ENCODE measurements around the gene EXTL1. TPM values are rescaled to one million over a fixed set of nuclear protein-coding genes. Genes with fewer than 3 reads are reported as not detected.

Gene EXTL1
- polyA plus RNA-seq, 1 donor (not counting 4 experiments of a cell fraction or from before 2014, with no cell fraction given), result 0.13 TPM

- H3K79me2 ChIP-seq (ENCODE audit: control insufficient read depth, insufficient read depth, low read length), result no peaks in the 10 kb centered on the region
- peaks cover 1% of the 10 kb centered on the region for H3K4me1 ChIP-seq (ENCODE audit: control insufficient read depth, extremely low read depth, insufficient read depth, low read length)
- no peak overlapping the region for H2AFZ ChIP-seq (ENCODE audit: control insufficient read depth, low read length)
- no peak overlapping the region for H3K4me3 ChIP-seq (ENCODE audit: control insufficient read depth in 2 of 3, extremely low read depth in 1 of 3, insufficient read depth in 2 of 3, low read depth in 1 of 3, low read length in 3 of 3)
- no peak overlapping the region for H3K4me2 ChIP-seq (ENCODE audit: control insufficient read depth, extremely low read depth, insufficient read depth, low read depth, low read length)
- peaks cover 3% of the 10 kb centered on the region for H4K20me1 ChIP-seq (ENCODE audit: control insufficient read depth, extremely low read depth, insufficient read depth, low read length)
- H3K9ac ChIP-seq (ENCODE audit: control insufficient read depth, extremely low read depth, insufficient read depth, low read length), result no peak overlapping the region
- dilution Hi-C loops (cut with MboI; ENCODE audit: extremely low pct_ligation_motif_present, low sequenced_read_pairs), result no loop called here
- no peaks in the 10 kb centered on the region for H3K9me3 ChIP-seq (ENCODE audit: control insufficient read depth, low read depth, low read length)
- peaks cover 42% of the 10 kb centered on the region for H3K27me3 ChIP-seq (ENCODE audit: control insufficient read depth, extremely low read depth, insufficient read depth, low read length)
- H3K9me1 ChIP-seq (ENCODE audit: control insufficient read depth, extremely low read depth, insufficient read depth, low read length), result no peaks in the 10 kb centered on the region
- DNase-seq (ENCODE audit: low read depth, low spot score), result no peak
- H3K36me3 ChIP-seq (ENCODE audit: control insufficient read depth in 2 of 2, extremely low read depth in 1 of 2, insufficient read depth in 2 of 2, low read length in 2 of 2), result no peaks in the 10 kb centered on the region
- no peak for TF ChIP-seq CTCF (optimal IDR thresholded peaks at IDR 0.05 in 1 of 3, IDR thresholded peaks at IDR 0.05 in 1 of 3, conservative IDR thresholded peaks at IDR 0.05 in 1 of 3; ENCODE audit: extremely low read depth in 1 of 3, insufficient read depth in 2 of 3, low read length in 3 of 3)
- TF ChIP-seq EZH2 (IDR thresholded peaks at IDR 0.05; ENCODE audit: low read length), result no peak
- FAIRE-seq, result no peak
- H3K27ac ChIP-seq (ENCODE audit: control insufficient read depth, insufficient read depth, low read length), result no peak overlapping the region
Measured at GRCh38 chr1:26041401-26041800, 19.8 kb downstream of the EXTL1 start.

- Histone ChIP-seq H3K4me3 (ENCODE audit: control insufficient read depth in 2 of 3, extremely low read depth in 1 of 3, insufficient read depth in 2 of 3, low read depth in 1 of 3, low read length in 3 of 3) (no peak overlapping the region), H3K4me2 (ENCODE audit: control insufficient read depth, extremely low read depth, insufficient read depth, low read depth, low read length) (no peak overlapping the region), H3K27ac (ENCODE audit: control insufficient read depth, insufficient read depth, low read length) (no peak overlapping the region), H3K9ac (ENCODE audit: control insufficient read depth, extremely low read depth, insufficient read depth, low read length) (no peak overlapping the region), H4K20me1 (ENCODE audit: control insufficient read depth, extremely low read depth, insufficient read depth, low read length) (peaks cover 3% of the 10 kb centered on the region), H3K9me3 (ENCODE audit: control insufficient read depth, low read depth, low read length) (no peaks in the 10 kb centered on the region), H2AFZ (ENCODE audit: control insufficient read depth, low read length) (no peak overlapping the region), H3K4me1 (ENCODE audit: control insufficient read depth, extremely low read depth, insufficient read depth, low read length) (no peaks in the 10 kb centered on the region), H3K79me2 (ENCODE audit: control insufficient read depth, insufficient read depth, low read length) (no peaks in the 10 kb centered on the region), H3K36me3 (ENCODE audit: control insufficient read depth in 2 of 2, extremely low read depth in 1 of 2, insufficient read depth in 2 of 2, low read length in 2 of 2) (no peaks in the 10 kb centered on the region), H3K9me1 (ENCODE audit: control insufficient read depth, extremely low read depth, insufficient read depth, low read length) (no peaks in the 10 kb centered on the region), H3K27me3 (ENCODE audit: control insufficient read depth, extremely low read depth, insufficient read depth, low read length) (peaks cover 47% of the 10 kb centered on the region)
- FAIRE-seq, result no peak
- TF ChIP-seq EZH2 (IDR thresholded peaks at IDR 0.05; ENCODE audit: low read length), result no peak
- TF ChIP-seq CTCF (optimal IDR thresholded peaks at IDR 0.05 in 1 of 3, IDR thresholded peaks at IDR 0.05 in 1 of 3, conservative IDR thresholded peaks at IDR 0.05 in 1 of 3; ENCODE audit: extremely low read depth in 1 of 3, insufficient read depth in 2 of 3, low read length in 3 of 3), result no peak
- DNase-seq (ENCODE audit: low read depth, low spot score), result no peak
- dilution Hi-C loops (cut with MboI; ENCODE audit: extremely low pct_ligation_motif_present, low sequenced_read_pairs), result no loop called here
Measured at GRCh38 chr1:26041978-26042377, 20.4 kb downstream of the EXTL1 start.
